CD8-positive, alpha-beta memory T cell (primary cell): Measurements from ENCODE around the gene USPL1. TPM values are rescaled to one million over a fixed set of nuclear protein-coding genes. Genes with fewer than 3 reads are reported as not detected.
A peak's percentile ranks its signal among the peaks of the same experiment; 100 is the strongest.

Source experiments
- CTCF ChIA-PET: fragments of 350-600 bp; sonication (Branson Sonifier 250); formaldehyde crosslinking; loops from one replicate; lab custom pipeline; 2021; ENCODE audit warnings: antibody characterized with exemption; lab: Charles Lee
- POLR2A ChIA-PET: fragments of 350-600 bp; sonication (Branson Sonifier 250); formaldehyde crosslinking; loops from one replicate; lab custom pipeline; 2021; ENCODE audit warnings: antibody characterized with exemption; lab: Charles Lee
- DNase-seq, 5 donors: peaks; one replicate each; pipeline versions ENCODE4 v3.0.0 to v3.0.0-alpha.2; 2020 to 2022; ENCODE audit warnings: mixed read lengths in 1 of 5
- H3K27ac ChIP-seq: one replicate; pipeline ENCODE4 v1.7.0; 2013; ENCODE audit warnings: low read depth, mild to moderate bottlenecking, low read length, moderate library complexity
- H3K27me3 ChIP-seq: 2 replicates; pipeline ENCODE4 v1.7.0; 2013; ENCODE audit warnings: low read length, mild to moderate bottlenecking; ENCODE audit not compliant: insufficient read depth, poor library complexity, severe bottlenecking
- H3K36me3 ChIP-seq: 2 replicates; pipeline ENCODE4 v1.7.0; 2013; ENCODE audit warnings: mild to moderate bottlenecking, low read length, moderate library complexity; ENCODE audit not compliant: insufficient read depth
- H3K4me1 ChIP-seq: 2 replicates; pipeline ENCODE4 v1.7.0; 2013; ENCODE audit warnings: mild to moderate bottlenecking, low read length, moderate library complexity; ENCODE audit not compliant: insufficient read depth
- H3K4me3 ChIP-seq: 2 replicates; pipeline ENCODE4 v1.7.0; 2013; ENCODE audit warnings: mild to moderate bottlenecking, low read length
- H3K9me3 ChIP-seq: 2 replicates; pipeline ENCODE4 v1.7.0; 2013; ENCODE audit warnings: mild to moderate bottlenecking, low read length
- H3K27ac Mint-ChIP-seq, 8 donors: one replicate each; pipeline ENCODE4 v1.8.0; 2020 to 2021; ENCODE audit warnings: mixed read lengths in 8 of 8, mild to moderate bottlenecking in 6 of 8, inconsistent platforms in 3 of 8, moderate library complexity in 3 of 8
- H3K27me3 Mint-ChIP-seq, 2 donors: one replicate each; pipeline ENCODE4 v1.8.0; 2020 to 2021; ENCODE audit warnings: mixed read lengths in 2 of 2, mild to moderate bottlenecking in 1 of 2, moderate library complexity in 1 of 2
- H3K36me3 Mint-ChIP-seq, 3 donors: one replicate each; pipeline ENCODE4 v1.8.0; 2020 to 2021; ENCODE audit warnings: mixed read lengths in 3 of 3, inconsistent platforms in 1 of 3, mild to moderate bottlenecking in 1 of 3
- H3K4me1 Mint-ChIP-seq, 3 donors: one replicate each; pipeline ENCODE4 v1.8.0; 2020 to 2021; ENCODE audit warnings: mixed read lengths in 3 of 3, inconsistent platforms in 1 of 3, mild to moderate bottlenecking in 1 of 3
- H3K4me3 Mint-ChIP-seq, 7 donors: one replicate each; pipeline ENCODE4 v1.8.0; 2020 to 2021; ENCODE audit warnings: mixed read lengths in 7 of 7, mild to moderate bottlenecking in 6 of 7, moderate library complexity in 4 of 7, inconsistent platforms in 2 of 7
- H3K9me3 Mint-ChIP-seq, 5 donors: one replicate each; pipeline ENCODE4 v1.8.0; 2020 to 2022; ENCODE audit warnings: mixed read lengths in 5 of 5, mild to moderate bottlenecking in 3 of 5, moderate library complexity in 2 of 5, inconsistent platforms in 1 of 5
- polyA plus RNA-seq: library from polyadenylated mRNA; unstranded; fragments of 300-500 nt; fragmentation: Illumina TruSeq; gene quantifications from one replicate; pipeline ENCODE4 v1.2.3, GENCODE V29; 2021
- total RNA-seq, 2 experiments: library from RNA; stranded (reverse); gene quantifications; one replicate each; pipeline ENCODE4 v1.2.3, GENCODE V29; 2021

USPL1 gene
- total and polyA plus RNA-seq, 3 experiments from 2014 or later = 15.4 to 16.8 (median 15.6) TPM

GRCh38 chr13:30673669-30674521 is 56.2 kb downstream of the USPL1 start:
- ChIA-PET CTCF (no interaction called here), POLR2A (no interaction called here)

GRCh38 chr13:30675717-30676116 is 58.0 kb downstream of the USPL1 start:
- peaks cover 29 to 39% (median 39%) of the 10 kb centered on the region in 3 donors for H3K4me1 Mint-ChIP-seq
- peaks cover 0 to 2% (median 0%) of the 10 kb centered on the region in 3 donors for H3K36me3 Mint-ChIP-seq
- ChIA-PET POLR2A (interaction anchor here (0.6 to 0.7 kb wide), 3 partner anchors 60 to 99 kb away, joined by 3 to 4 read pairs (median 3); partner anchors contain the start of gene ALOX5AP), CTCF (interaction anchor here (1.1 to 2.9 kb wide), 6 partner anchors 9 to 127 kb away, joined by 3 to 17 read pairs (median 3); partner anchors contain the start of gene USPL1)
- no peak overlapping the region for H3K4me3 ChIP-seq
- H3K36me3 ChIP-seq = no peaks in the 10 kb centered on the region
- H3K27me3 ChIP-seq = no peaks in the 10 kb centered on the region
- H3K27me3 Mint-ChIP-seq = peaks cover 0 to 6% of the 10 kb centered on the region in 2 donors
- peak overlapping the region in 3 of 7 donors; percentile 50 to 87 (median 78) for H3K4me3 Mint-ChIP-seq
- no peak for DNase-seq
- H3K27ac Mint-ChIP-seq = peak overlapping the region in 5 of 8 donors; percentile 9 to 94 (median 81)
- H3K9me3 ChIP-seq = no peaks in the 10 kb centered on the region
- no peak overlapping the region for H3K27ac ChIP-seq
- H3K9me3 Mint-ChIP-seq = no peaks in the 10 kb centered on the region
- H3K4me1 ChIP-seq = peaks cover 6% of the 10 kb centered on the region

More at GRCh38 chr13:30673669-30674521, 56.2 kb downstream of the USPL1 start:
- H3K27ac ChIP-seq = peak overlapping the region; percentile 52
- H3K27me3 Mint-ChIP-seq = peaks cover 0 to 6% of the 10 kb centered on the region in 2 donors
- H3K9me3 ChIP-seq = no peaks in the 10 kb centered on the region
- H3K27me3 ChIP-seq = no peaks in the 10 kb centered on the region
- peak; percentile 81 to 92 (median 86) for DNase-seq
- peak overlapping the region; percentile 81 to 93 (median 89) for H3K4me3 Mint-ChIP-seq
- peak overlapping the region; percentile 77 for H3K4me3 ChIP-seq
- peaks cover 6% of the 10 kb centered on the region for H3K4me1 ChIP-seq
- no peaks in the 10 kb centered on the region for H3K36me3 ChIP-seq
- H3K36me3 Mint-ChIP-seq = peaks cover 0 to 2% (median 0%) of the 10 kb centered on the region in 3 donors
- no peaks in the 10 kb centered on the region for H3K9me3 Mint-ChIP-seq
- peaks cover 23 to 31% (median 29%) of the 10 kb centered on the region in 3 donors for H3K4me1 Mint-ChIP-seq
- peak overlapping the region; percentile 88 to 94 (median 92) for H3K27ac Mint-ChIP-seq

GRCh38 chr13:30676672-30677071 is 59.0 kb downstream of the USPL1 start:
- Mint-ChIP-seq H3K36me3 (peaks cover 0 to 2% (median 0%) of the 10 kb centered on the region in 3 donors), H3K9me3 (no peaks in the 10 kb centered on the region), H3K27ac (peak overlapping the region in 2 of 8 donors; percentile 27 to 82), H3K27me3 (peaks cover 0 to 6% of the 10 kb centered on the region in 2 donors), H3K4me1 (peaks cover 22 to 32% (median 29%) of the 10 kb centered on the region in 3 donors), H3K4me3 (no peak overlapping the region)
- no peaks in the 10 kb centered on the region for H3K27me3 ChIP-seq
- H3K4me3 ChIP-seq = no peak overlapping the region
- H3K36me3 ChIP-seq = no peaks in the 10 kb centered on the region
- ChIA-PET POLR2A (interaction anchor here (0.7 kb wide), 2 partner anchors 46 to 63 kb away, joined by 3 to 6 read pairs; no protein-coding TSS in a partner anchor), CTCF (interaction anchor here (1.0 to 2.9 kb wide), 2 partner anchors 63 to 126 kb away, joined by 3 to 17 read pairs; no protein-coding TSS in a partner anchor)
- H3K27ac ChIP-seq = no peak overlapping the region
- no peaks in the 10 kb centered on the region for H3K9me3 ChIP-seq
- H3K4me1 ChIP-seq = peaks cover 6% of the 10 kb centered on the region
- no peak for DNase-seq

- Mint-ChIP-seq H3K27me3 (no peaks in the 10 kb centered on the region), H3K9me3 (no peaks in the 10 kb centered on the region), H3K27ac (peak overlapping the region in 6 of 8 donors; percentile 1 to 83 (median 41)), H3K36me3 (no peaks in the 10 kb centered on the region), H3K4me3 (peak overlapping the region in 1 of 7 donors; percentile 49), H3K4me1 (peaks cover 7 to 13% (median 12%) of the 10 kb centered on the region in 3 donors)
- DNase-seq = peak in 4 of 5 donors; percentile 9 to 58 (median 36)
- CTCF ChIA-PET = interaction anchor here (1.0 to 1.5 kb wide), 5 partner anchors 62 to 124 kb away, joined by 3 to 7 read pairs (median 3); no protein-coding TSS in a partner anchor
- no peak overlapping the region for H3K27ac ChIP-seq
- no peaks in the 10 kb centered on the region for H3K9me3 ChIP-seq
- H3K27me3 ChIP-seq = no peaks in the 10 kb centered on the region
- POLR2A ChIA-PET = interaction anchor here (0.6 kb wide), 1 partner anchor 64 kb away, joined by 3 read pairs; no protein-coding TSS in a partner anchor
- no peaks in the 10 kb centered on the region for H3K36me3 ChIP-seq
- no peaks in the 10 kb centered on the region for H3K4me1 ChIP-seq
- H3K4me3 ChIP-seq = no peak overlapping the region
These were observed 62.0 kb downstream of the USPL1 start for GRCh38 chr13:30679483-30680330.

- Mint-ChIP-seq H3K27ac (no peak overlapping the region), H3K4me3 (no peak overlapping the region), H3K36me3 (no peaks in the 10 kb centered on the region), H3K9me3 (no peaks in the 10 kb centered on the region), H3K4me1 (peaks cover 7 to 10% (median 8%) of the 10 kb centered on the region in 3 donors), H3K27me3 (no peaks in the 10 kb centered on the region)
- no peak overlapping the region for H3K27ac ChIP-seq
- DNase-seq = no peak
- CTCF ChIA-PET = interaction anchor here (1.1 to 1.8 kb wide), 2 partner anchors 115 to 122 kb away, joined by 3 to 5 read pairs; no protein-coding TSS in a partner anchor
- H3K4me3 ChIP-seq = no peak overlapping the region
- no peaks in the 10 kb centered on the region for H3K36me3 ChIP-seq
- H3K27me3 ChIP-seq = no peaks in the 10 kb centered on the region
- POLR2A ChIA-PET = no interaction called here
- H3K9me3 ChIP-seq = no peaks in the 10 kb centered on the region
- no peaks in the 10 kb centered on the region for H3K4me1 ChIP-seq
These were observed 64.1 kb downstream of the USPL1 start for GRCh38 chr13:30681843-30682242.

GRCh38 chr13:30685320-30685859 is 67.7 kb downstream of the USPL1 start:
- H3K4me3 Mint-ChIP-seq = no peak overlapping the region
- peaks cover 0 to 2% (median 0%) of the 10 kb centered on the region in 3 donors for H3K36me3 Mint-ChIP-seq
- no peaks in the 10 kb centered on the region for H3K27me3 ChIP-seq
- CTCF ChIA-PET = interaction anchor here (1.4 kb wide), 1 partner anchor 10 kb away, joined by 3 read pairs; no protein-coding TSS in a partner anchor
- DNase-seq = no peak
- no peaks in the 10 kb centered on the region for H3K9me3 Mint-ChIP-seq
- H3K27me3 Mint-ChIP-seq = peaks cover 0 to 3% of the 10 kb centered on the region in 2 donors
- H3K4me1 Mint-ChIP-seq = peaks cover 4 to 9% (median 5%) of the 10 kb centered on the region in 3 donors
- H3K4me3 ChIP-seq = no peak overlapping the region
- no peaks in the 10 kb centered on the region for H3K36me3 ChIP-seq
- no peak overlapping the region for H3K27ac ChIP-seq
- no peaks in the 10 kb centered on the region for H3K4me1 ChIP-seq
- POLR2A ChIA-PET = no interaction called here
- no peaks in the 10 kb centered on the region for H3K9me3 ChIP-seq
- H3K27ac Mint-ChIP-seq = no peak overlapping the region

GRCh38 chr13:30685987-30686386 is 68.3 kb downstream of the USPL1 start:
- Histone ChIP-seq H3K27ac (no peak overlapping the region), H3K27me3 (no peaks in the 10 kb centered on the region), H3K9me3 (no peaks in the 10 kb centered on the region), H3K4me3 (no peak overlapping the region), H3K4me1 (no peaks in the 10 kb centered on the region), H3K36me3 (no peaks in the 10 kb centered on the region)
- CTCF ChIA-PET = interaction anchor here (1.4 kb wide), 1 partner anchor 11 kb away, joined by 3 read pairs; no protein-coding TSS in a partner anchor
- POLR2A ChIA-PET = no interaction called here
- no peaks in the 10 kb centered on the region for H3K9me3 Mint-ChIP-seq
- peaks cover 9 to 13% (median 9%) of the 10 kb centered on the region in 3 donors for H3K4me1 Mint-ChIP-seq
- no peak overlapping the region for H3K27ac Mint-ChIP-seq
- peaks cover 0 to 5% (median 0%) of the 10 kb centered on the region in 3 donors for H3K36me3 Mint-ChIP-seq
- H3K27me3 Mint-ChIP-seq = peaks cover 0 to 3% of the 10 kb centered on the region in 2 donors
- no peak for DNase-seq
- no peak overlapping the region for H3K4me3 Mint-ChIP-seq
